DOHH2 (cell line): ENCODE measurements around the gene LRRN2.

Experiments used
- EZH2phosphoT487 ChIP-seq: fragments of 200-600 bp; sonication (generic); IDR thresholded peaks from 2 replicates; pipeline ENCODE4 v1.6.1; 2017; ENCODE audit warnings: borderline replicate concordance, mild to moderate bottlenecking, antibody characterized with exemption, low read length, moderate library complexity, mixed read lengths
- TF ChIP-seq, protein P1 (sequence below): fragments of 200-600 bp; sonication (generic); IDR thresholded peaks from one replicate; pipeline ENCODE4 v1.5.1; 2014; ENCODE audit warnings: antibody characterized with exemption, mild to moderate bottlenecking, low read depth, low read length; ENCODE audit not compliant: poor library complexity, severe bottlenecking

DNA sequence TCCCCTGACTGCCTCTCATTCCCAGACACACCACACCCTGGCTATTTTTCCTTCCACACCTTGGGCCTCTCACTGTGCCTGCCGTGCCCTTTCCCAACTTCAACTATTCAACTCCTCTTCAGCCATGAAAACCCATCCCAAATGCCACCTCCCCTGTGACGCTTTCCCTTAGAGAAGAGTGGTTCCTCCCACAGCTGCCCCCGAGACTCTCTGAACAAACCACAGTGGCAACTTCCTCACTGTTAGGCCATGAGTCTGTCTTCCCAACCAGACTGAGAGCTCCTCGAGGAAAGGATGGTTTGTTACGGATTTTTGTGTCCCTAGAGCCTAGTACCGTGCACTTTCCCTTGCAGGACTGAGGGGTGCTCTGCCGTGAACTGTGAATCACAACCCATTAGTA, 59.2 kb downstream of the LRRN2 start:
- TF ChIP-seq, protein P1, sequence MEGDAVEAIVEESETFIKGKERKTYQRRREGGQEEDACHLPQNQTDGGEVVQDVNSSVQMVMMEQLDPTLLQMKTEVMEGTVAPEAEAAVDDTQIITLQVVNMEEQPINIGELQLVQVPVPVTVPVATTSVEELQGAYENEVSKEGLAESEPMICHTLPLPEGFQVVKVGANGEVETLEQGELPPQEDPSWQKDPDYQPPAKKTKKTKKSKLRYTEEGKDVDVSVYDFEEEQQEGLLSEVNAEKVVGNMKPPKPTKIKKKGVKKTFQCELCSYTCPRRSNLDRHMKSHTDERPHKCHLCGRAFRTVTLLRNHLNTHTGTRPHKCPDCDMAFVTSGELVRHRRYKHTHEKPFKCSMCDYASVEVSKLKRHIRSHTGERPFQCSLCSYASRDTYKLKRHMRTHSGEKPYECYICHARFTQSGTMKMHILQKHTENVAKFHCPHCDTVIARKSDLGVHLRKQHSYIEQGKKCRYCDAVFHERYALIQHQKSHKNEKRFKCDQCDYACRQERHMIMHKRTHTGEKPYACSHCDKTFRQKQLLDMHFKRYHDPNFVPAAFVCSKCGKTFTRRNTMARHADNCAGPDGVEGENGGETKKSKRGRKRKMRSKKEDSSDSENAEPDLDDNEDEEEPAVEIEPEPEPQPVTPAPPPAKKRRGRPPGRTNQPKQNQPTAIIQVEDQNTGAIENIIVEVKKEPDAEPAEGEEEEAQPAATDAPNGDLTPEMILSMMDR: no peak
- no peak for TF ChIP-seq EZH2phosphoT487
